ENCODE measurements around the gene SDCBP2. TPM values are rescaled to one million over a fixed set of nuclear protein-coding genes. Genes with fewer than 3 reads are reported as not detected.
"Not testable (repeated sequence)": the region's sequence is repeated elsewhere in the genome, so short reads cannot be mapped to it uniquely, and the experiment has no call there.

Gene SDCBP2
- total RNA-seq, 2 donors from 2014 or later = 3.1 to 5.4 TPM

GRCh38 chr20:1363522-1363921, 34.6 kb upstream of the SDCBP2 start:
- intact Hi-C loops (cut with DNase I) = no loop called here

GRCh38 chr20:1362484-1362883, 33.5 kb upstream of the SDCBP2 start:
- no peak for DNase-seq (ENCODE audit: low spot score)
- intact Hi-C loops (cut with DNase I) = no loop called here

More at GRCh38 chr20:1363522-1363921, 34.6 kb upstream of the SDCBP2 start:
- DNase-seq (ENCODE audit: low spot score) = no peak

GRCh38 chr20:1360094-1360846, 31.3 kb upstream of the SDCBP2 start:
- DNase-seq (ENCODE audit: low spot score) = no peak
- intact Hi-C loops (cut with DNase I) = no loop called here

- no peak for DNase-seq (ENCODE audit: low spot score)
- intact Hi-C loops (cut with DNase I) = no loop called here
These were observed 29.2 kb upstream of the SDCBP2 start for GRCh38 chr20:1357921-1358671.

- intact Hi-C loops (cut with DNase I) = loop anchor here in 1 of 2 donors (1.0 kb wide), 1 partner anchor 25 kb away; the partner anchor contains the start of gene SDCBP2
These were observed 25.0 kb upstream of the SDCBP2 start for GRCh38 chr20:1353956-1354355.

GRCh38 chr20:1346315-1346969, 17.5 kb upstream of the SDCBP2 start:
- intact Hi-C loops (cut with DNase I) = no loop called here
- no peak for DNase-seq (ENCODE audit: low spot score)

More at GRCh38 chr20:1353956-1354355, 25.0 kb upstream of the SDCBP2 start:
- no peak for DNase-seq (ENCODE audit: low spot score)

- intact Hi-C loops (cut with DNase I) = no loop called here
- no peak for DNase-seq (ENCODE audit: low spot score)
These were observed 16.8 kb upstream of the SDCBP2 start for GRCh38 chr20:1345756-1346093.

- DNase-seq (ENCODE audit: low spot score) = no peak
- intact Hi-C loops (cut with DNase I) = no loop called here
These were observed 16.3 kb upstream of the SDCBP2 start for GRCh38 chr20:1345030-1345755.

- not testable (repeated sequence) for DNase-seq (ENCODE audit: low spot score)
These were observed 14.6 kb upstream of the SDCBP2 start for GRCh38 chr20:1343446-1344124.

GRCh38 chr20:1341561-1342265, 12.8 kb upstream of the SDCBP2 start:
- intact Hi-C loops (cut with DNase I) = no loop called here
- peak; percentile 46 for DNase-seq (ENCODE audit: low spot score)

More at GRCh38 chr20:1343446-1344124, 14.6 kb upstream of the SDCBP2 start:
- intact Hi-C loops (cut with DNase I) = not testable (repeated sequence)

- DNase-seq (ENCODE audit: low spot score) = no peak
- intact Hi-C loops (cut with DNase I) = no loop called here
These were observed 9.9 kb upstream of the SDCBP2 start for GRCh38 chr20:1338801-1339200.

- no peak for DNase-seq (ENCODE audit: low spot score)
- intact Hi-C loops (cut with DNase I) = no loop called here
These were observed 9.2 kb upstream of the SDCBP2 start for GRCh38 chr20:1338096-1338495.

- DNase-seq (ENCODE audit: low spot score) = no peak
- intact Hi-C loops (cut with DNase I) = no loop called here
These were observed 8.5 kb upstream of the SDCBP2 start for GRCh38 chr20:1337441-1337840.

GRCh38 chr20:1336699-1337367, 7.9 kb upstream of the SDCBP2 start:
- intact Hi-C loops (cut with DNase I) = no loop called here
- DNase-seq (ENCODE audit: low spot score) = peak; percentile 92

- intact Hi-C loops (cut with DNase I) = no loop called here
These were observed 7.2 kb upstream of the SDCBP2 start for GRCh38 chr20:1335961-1336698.

GRCh38 chr20:1334761-1335160, 5.8 kb upstream of the SDCBP2 start:
- DNase-seq (ENCODE audit: low spot score) = peak; percentile 16
- intact Hi-C loops (cut with DNase I) = no loop called here

More at GRCh38 chr20:1335961-1336698, 7.2 kb upstream of the SDCBP2 start:
- DNase-seq (ENCODE audit: low spot score) = peak; percentile 38

- intact Hi-C loops (cut with DNase I) = no loop called here
- peak; percentile 9 for DNase-seq (ENCODE audit: low spot score)
These were observed 5.4 kb upstream of the SDCBP2 start for GRCh38 chr20:1334370-1334731.
